ENCODE data around the gene NSUN4.

- TF ChIP-seq CTCF (IDR thresholded peaks at IDR 0.05; ENCODE audit: low read length) (no peak), EZH2 (IDR thresholded peaks at IDR 0.05; ENCODE audit: borderline replicate concordance, low read length) (no peak)
Observed at GRCh38 chr1:46362158-46362557, 21.6 kb downstream of the NSUN4 start.

All from OCI-LY1 (cell line).